K562 (cell line): ENCODE results near the gene LACTBL1. TPM values are rescaled to one million over a fixed set of nuclear protein-coding genes. Genes with fewer than 3 reads are reported as not detected.
A peak's percentile ranks its signal among the peaks of the same experiment; 100 is the strongest.

ENCODE experiments used
- ARID3A ChIP-seq: IDR thresholded peaks from 2 replicates; pipeline ENCODE4 v1.6.1; 2012; ENCODE audit warnings: low read depth, low read length, improper control_type of control experiment, borderline replicate concordance
- CTBP1 ChIP-seq: fragments of 450-650 bp; IDR thresholded peaks from 2 replicates; pipeline ENCODE4 v1.6.1; 2016; ENCODE audit warnings: borderline replicate concordance
- DPF2 ChIP-seq: fragments of 450-650 bp; IDR thresholded peaks from 2 replicates; pipeline ENCODE4 v1.6.1; 2016
- EP400 ChIP-seq: fragments of 450-650 bp; IDR thresholded peaks from 2 replicates; pipeline ENCODE4 v1.6.1; 2017; ENCODE audit warnings: antibody characterized with exemption, mild to moderate bottlenecking, moderate library complexity
- NBN ChIP-seq: fragments of 450-650 bp; IDR thresholded peaks from 2 replicates; pipeline ENCODE4 v1.6.1; 2016; ENCODE audit warnings: low read depth, mild to moderate bottlenecking
- NFRKB ChIP-seq: fragments of 450-650 bp; IDR thresholded peaks from 2 replicates; pipeline ENCODE4 v1.6.1; 2016; ENCODE audit warnings: low read depth
- NR2C2 ChIP-seq, 2 experiments: fragments of 200-800 bp in 1 of 2; sonication (Bioruptor generic) in 1 of 2; sonication (generic) in 1 of 2; formaldehyde crosslinking in 1 of 2; IDR thresholded peaks; 2 replicates each; pipeline versions ENCODE4 v1.6.1 to v1.8.0; 2016 to 2022; ENCODE audit warnings: mild to moderate bottlenecking in 1 of 2, missing compliant biosample characterization in 1 of 2, missing genetic modification characterization in 1 of 2, missing genetic modification reagents in 1 of 2
- PHF8 ChIP-seq: fragments of 200-600 bp; sonication (generic); IDR thresholded peaks from 2 replicates; pipeline ENCODE4 v1.6.1; 2012; ENCODE audit warnings: mixed run types, mild to moderate bottlenecking, inconsistent platforms, low read length, moderate library complexity, borderline replicate concordance
- PKNOX1 ChIP-seq: fragments of 450-650 bp; IDR thresholded peaks from 2 replicates; pipeline ENCODE4 v1.6.1; 2016
- TARDBP ChIP-seq: fragments of 450-650 bp; IDR thresholded peaks from 2 replicates; pipeline ENCODE4 v1.6.1; 2016
- TCF7 ChIP-seq: sonication (generic); IDR thresholded peaks from 2 replicates; pipeline ENCODE4 v1.6.1; 2016; ENCODE audit warnings: antibody characterized with exemption, borderline replicate concordance
- YY1 ChIP-seq, 3 experiments: IDR thresholded peaks; 2 replicates each; pipeline ENCODE4 v1.6.1; 2011; ENCODE audit warnings: low read length in 2 of 3, mild to moderate bottlenecking in 2 of 3, moderate library complexity in 2 of 3, borderline replicate concordance in 1 of 3, control low read depth in 1 of 3, low read depth in 1 of 3; ENCODE audit not compliant: insufficient read depth in 3 of 3, insufficient replicate concordance in 2 of 3, control insufficient read depth in 1 of 3, insufficient read length in 1 of 3; ENCODE audit errors: extremely low read depth in 1 of 3
- ZBTB17 ChIP-seq: fragments of 450-650 bp; formaldehyde crosslinking; IDR thresholded peaks from 2 replicates; pipeline ENCODE4 v1.4.0; 2020; ENCODE audit warnings: mild to moderate bottlenecking
- ZNF165 ChIP-seq: fragments of 250-450 bp; sonication (Bioruptor Pico); IDR thresholded peaks from 2 replicates; pipeline ENCODE4 v1.4.0; 2020; ENCODE audit warnings: borderline replicate concordance
- ZNF395 ChIP-seq: fragments of 200-800 bp; sonication (Bioruptor generic); IDR thresholded peaks from 2 replicates; pipeline ENCODE4 v1.6.1; 2017; ENCODE audit warnings: missing genetic modification characterization, missing compliant biosample characterization
- polyA plus RNA-seq, 8 experiments: library from polyadenylated mRNA; depleted of rRNA in 4 of 8; stranded (reverse) in 5 of 8; unstranded in 3 of 8; fragments of >200 nt; fragmentation: Nextera tagmentation in 2 of 8; fragmentation: Illumina TruSeq in 1 of 8; extraction: Ambion mirVana in 2 of 8; extraction: Trizol in 1 of 8; gene quantifications; 2 replicates each; pipeline versions ENCODE4 v1.2.1 to v1.2.3, GENCODE V29; 2011 to 2014; ENCODE audit warnings: inconsistent platforms in 1 of 8, missing spikeins in 1 of 8
- total RNA-seq, 7 experiments: library from RNA; depleted of rRNA in 6 of 7; stranded (reverse); fragments of >200 nt in 6 of 7; fragmentation: Illumina TruSeq in 2 of 7; extraction: Trizol in 2 of 7; gene quantifications; 2 replicates each; pipeline versions ENCODE4 v1.2.1 to v1.2.3, GENCODE V29; 2011 to 2021; ENCODE audit warnings: low replicate concordance in 1 of 7
- TF ChIP-seq, protein P1 (sequence below): sonication (generic); formaldehyde crosslinking; IDR thresholded peaks from 2 replicates; pipeline ENCODE4 v1.8.1; 2023; ENCODE audit warnings: missing genetic modification reagents, mild to moderate bottlenecking, borderline replicate concordance

LACTBL1 gene
- total and polyA plus RNA-seq, 9 of the 15 experiments (the other 6 are each of a cell fraction or from before 2014, with no cell fraction given): not detected

DNA sequence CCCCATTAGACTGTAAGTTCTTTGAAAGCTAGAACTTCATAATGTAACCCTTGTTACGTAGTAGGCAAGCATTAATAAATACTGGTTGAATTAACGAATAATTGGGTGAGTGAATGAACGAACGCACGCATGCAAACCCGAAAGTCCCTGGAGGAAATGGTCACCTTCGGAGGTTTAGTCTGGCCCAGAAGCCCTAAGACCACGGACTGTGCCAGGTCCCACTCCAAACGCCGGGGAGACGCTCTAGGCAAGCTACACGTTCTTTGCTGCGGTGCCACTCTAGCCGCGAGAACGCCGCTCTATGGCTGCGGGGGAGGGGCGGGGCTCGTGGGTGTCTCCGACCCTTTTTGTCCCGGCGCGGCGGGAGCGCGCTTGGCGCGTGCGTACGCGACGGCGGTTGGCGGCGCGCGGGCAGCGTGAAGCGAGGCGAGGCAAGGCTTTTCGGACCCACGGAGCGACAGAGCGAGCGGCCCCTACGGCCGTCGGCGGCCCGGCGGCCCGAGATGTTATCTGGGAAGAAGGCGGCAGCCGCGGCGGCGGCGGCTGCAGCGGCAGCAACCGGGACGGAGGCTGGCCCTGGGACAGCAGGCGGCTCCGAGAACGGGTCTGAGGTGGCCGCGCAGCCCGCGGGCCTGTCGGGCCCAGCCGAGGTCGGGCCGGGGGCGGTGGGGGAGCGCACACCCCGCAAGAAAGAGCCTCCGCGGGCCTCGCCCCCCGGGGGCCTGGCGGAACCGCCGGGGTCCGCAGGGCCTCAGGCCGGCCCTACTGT, 46.6 kb upstream of the LACTBL1 start, which contains the start of gene KDM1A (continued):
- TF ChIP-seq EP400 (peak; percentile 93), NFRKB (peak; percentile 85; the same call in 1 of the 2 replicates), TARDBP (peak; percentile 92), PHF8 (peak; percentile 87), ZNF165 (CRISPR knock-in tag) (peak; percentile 54; the same call in 1 of the 2 replicates), YY1 (IDR thresholded peaks at IDR 0.05; ENCODE audit: borderline replicate concordance in 1 of 3, control insufficient read depth in 1 of 3, extremely low read depth in 1 of 3, insufficient read depth in 3 of 3, insufficient read length in 1 of 3, insufficient replicate concordance in 2 of 3, low read depth in 1 of 3, low read length in 2 of 3) (peak in 2 of 3 experiments; percentile 82 to 85), CTBP1 (peak; percentile 99), DPF2 (peak; percentile 62; the same call in 1 of the 2 replicates), NR2C2 (CRISPR knock-in tag; IDR thresholded peaks at IDR 0.05) (peak; percentile 70; the same call in 1 of the 2 replicates), NR2C2 (tag; IDR thresholded peaks at IDR 0.05) (peak; percentile 77; the same call in 1 of the 2 replicates), NBN (peak; percentile 97), ARID3A (peak; percentile 85; the same call in 1 of the 2 replicates), TCF7 (peak; percentile 93), ZBTB17 (CRISPR knock-in tag) (peak; percentile 18; the same call in 1 of the 2 replicates), PKNOX1 (peak; percentile 79), ZNF395 (CRISPR knock-in tag) (peak; percentile 85)
- TF ChIP-seq, protein P1, sequence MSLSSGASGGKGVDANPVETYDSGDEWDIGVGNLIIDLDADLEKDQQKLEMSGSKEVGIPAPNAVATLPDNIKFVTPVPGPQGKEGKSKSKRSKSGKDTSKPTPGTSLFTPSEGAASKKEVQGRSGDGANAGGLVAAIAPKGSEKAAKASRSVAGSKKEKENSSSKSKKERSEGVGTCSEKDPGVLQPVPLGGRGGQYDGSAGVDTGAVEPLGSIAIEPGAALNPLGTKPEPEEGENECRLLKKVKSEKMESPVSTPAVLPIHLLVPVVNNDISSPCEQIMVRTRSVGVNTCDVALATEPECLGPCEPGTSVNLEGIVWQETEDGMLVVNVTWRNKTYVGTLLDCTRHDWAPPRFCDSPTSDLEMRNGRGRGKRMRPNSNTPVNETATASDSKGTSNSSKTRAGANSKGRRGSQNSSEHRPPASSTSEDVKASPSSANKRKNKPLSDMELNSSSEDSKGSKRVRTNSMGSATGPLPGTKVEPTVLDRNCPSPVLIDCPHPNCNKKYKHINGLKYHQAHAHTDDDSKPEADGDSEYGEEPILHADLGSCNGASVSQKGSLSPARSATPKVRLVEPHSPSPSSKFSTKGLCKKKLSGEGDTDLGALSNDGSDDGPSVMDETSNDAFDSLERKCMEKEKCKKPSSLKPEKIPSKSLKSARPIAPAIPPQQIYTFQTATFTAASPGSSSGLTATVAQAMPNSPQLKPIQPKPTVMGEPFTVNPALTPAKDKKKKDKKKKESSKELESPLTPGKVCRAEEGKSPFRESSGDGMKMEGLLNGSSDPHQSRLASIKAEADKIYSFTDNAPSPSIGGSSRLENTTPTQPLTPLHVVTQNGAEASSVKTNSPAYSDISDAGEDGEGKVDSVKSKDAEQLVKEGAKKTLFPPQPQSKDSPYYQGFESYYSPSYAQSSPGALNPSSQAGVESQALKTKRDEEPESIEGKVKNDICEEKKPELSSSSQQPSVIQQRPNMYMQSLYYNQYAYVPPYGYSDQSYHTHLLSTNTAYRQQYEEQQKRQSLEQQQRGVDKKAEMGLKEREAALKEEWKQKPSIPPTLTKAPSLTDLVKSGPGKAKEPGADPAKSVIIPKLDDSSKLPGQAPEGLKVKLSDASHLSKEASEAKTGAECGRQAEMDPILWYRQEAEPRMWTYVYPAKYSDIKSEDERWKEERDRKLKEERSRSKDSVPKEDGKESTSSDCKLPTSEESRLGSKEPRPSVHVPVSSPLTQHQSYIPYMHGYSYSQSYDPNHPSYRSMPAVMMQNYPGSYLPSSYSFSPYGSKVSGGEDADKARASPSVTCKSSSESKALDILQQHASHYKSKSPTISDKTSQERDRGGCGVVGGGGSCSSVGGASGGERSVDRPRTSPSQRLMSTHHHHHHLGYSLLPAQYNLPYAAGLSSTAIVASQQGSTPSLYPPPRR (CRISPR knock-in tag): peak; percentile 95
